ENCODE measurements around the gene STAM.
"Not testable (repeated sequence)": the region's sequence is repeated elsewhere in the genome, so short reads cannot be mapped to it uniquely, and the experiment has no call there.

Gene STAM

GRCh38 chr10:17624996-17625395 is 19.0 kb upstream of the STAM start:
- in situ Hi-C loops (cut with MboI; ENCODE audit: low sequenced_read_pairs, unreplicated experiment): loop anchor here (25.0 kb wide), 2 partner anchors 487 to 612 kb away; no protein-coding TSS in a partner anchor
- no peak for DNase-seq (ENCODE audit: low spot score)

GRCh38 chr10:17626656-17627055 is 17.3 kb upstream of the STAM start:
- in situ Hi-C loops (cut with MboI; ENCODE audit: low sequenced_read_pairs, unreplicated experiment): no loop called here
- DNase-seq (ENCODE audit: low spot score): no peak
- no peak for TF ChIP-seq CTCF (IDR thresholded peaks at IDR 0.05; ENCODE audit: borderline replicate concordance, control extremely low read depth, extremely low read depth, insufficient read depth, missing control alignments)

More at GRCh38 chr10:17624996-17625395, 19.0 kb upstream of the STAM start:
- TF ChIP-seq CTCF (IDR thresholded peaks at IDR 0.05; ENCODE audit: borderline replicate concordance, control extremely low read depth, extremely low read depth, insufficient read depth, missing control alignments): no peak

GRCh38 chr10:17632590-17632989 is 11.4 kb upstream of the STAM start:
- in situ Hi-C loops (cut with MboI; ENCODE audit: low sequenced_read_pairs, unreplicated experiment); DNase-seq (ENCODE audit: low spot score): not testable (repeated sequence)

- in situ Hi-C loops (cut with MboI; ENCODE audit: low sequenced_read_pairs, unreplicated experiment): no loop called here
- TF ChIP-seq CTCF (IDR thresholded peaks at IDR 0.05; ENCODE audit: borderline replicate concordance, control extremely low read depth, extremely low read depth, insufficient read depth, missing control alignments): no peak
Observed at GRCh38 chr10:17633353-17633752, 10.6 kb upstream of the STAM start.

GRCh38 chr10:17637869-17638268 is 6.1 kb upstream of the STAM start:
- no peak for DNase-seq (ENCODE audit: low spot score)
- TF ChIP-seq CTCF (IDR thresholded peaks at IDR 0.05; ENCODE audit: borderline replicate concordance, control extremely low read depth, extremely low read depth, insufficient read depth, missing control alignments): no peak
- in situ Hi-C loops (cut with MboI; ENCODE audit: low sequenced_read_pairs, unreplicated experiment): no loop called here

More at GRCh38 chr10:17633353-17633752, 10.6 kb upstream of the STAM start:
- no peak for DNase-seq (ENCODE audit: low spot score)

GRCh38 chr10:17640331-17640816 is 3.6 kb upstream of the STAM start:
- DNase-seq (ENCODE audit: low spot score): no peak
- in situ Hi-C loops (cut with MboI; ENCODE audit: low sequenced_read_pairs, unreplicated experiment): no loop called here
- TF ChIP-seq CTCF (IDR thresholded peaks at IDR 0.05; ENCODE audit: borderline replicate concordance, control extremely low read depth, extremely low read depth, insufficient read depth, missing control alignments): no peak

GRCh38 chr10:17643339-17643754 is 604 bp upstream of the STAM start:
- in situ Hi-C loops (cut with MboI; ENCODE audit: low sequenced_read_pairs, unreplicated experiment): no loop called here
- DNase-seq (ENCODE audit: low spot score): no peak

More at GRCh38 chr10:17643339-17643754, 604 bp upstream of the STAM start:
- no peak for TF ChIP-seq CTCF (IDR thresholded peaks at IDR 0.05; ENCODE audit: borderline replicate concordance, control extremely low read depth, extremely low read depth, insufficient read depth, missing control alignments)

Data from GM13976 (cell line).